Activated naive CD8-positive, alpha-beta T cell treated with anti-CD3 and anti-CD28 coated beads, Interleukin-2, amount 10 ng/mL, durations not matched to agents 7 days and 5 days (primary cell): ENCODE data around the gene TSPO. TPM values are rescaled to one million over a fixed set of nuclear protein-coding genes. Genes with fewer than 3 reads are reported as not detected.

Experiments used
- ATAC-seq: fragments of 150-1000 bp; cut with Tn5 transposase; one replicate; pipeline ENCODE4 v1.10.0; 2021; ENCODE audit warnings: low read depth, moderate library complexity
- POLR2A ChIA-PET: fragments of 350-600 bp; sonication (Branson Sonifier 250); formaldehyde crosslinking; loops from one replicate; lab custom pipeline; 2021; ENCODE audit warnings: antibody characterized with exemption; lab: Charles Lee
- DNase-seq: peaks from one replicate; pipeline ENCODE4 v3.0.0; 2021
- H3K27ac Mint-ChIP-seq: one replicate; pipeline ENCODE4 v1.8.0; 2022; ENCODE audit warnings: mild to moderate bottlenecking, mixed read lengths
- H3K27me3 Mint-ChIP-seq: one replicate; pipeline ENCODE4 v1.8.0; 2022; ENCODE audit warnings: mild to moderate bottlenecking, moderate library complexity, mixed read lengths
- H3K36me3 Mint-ChIP-seq: one replicate; pipeline ENCODE4 v1.8.0; 2021; ENCODE audit warnings: mild to moderate bottlenecking, mixed read lengths
- H3K4me1 Mint-ChIP-seq: one replicate; pipeline ENCODE4 v1.8.0; 2021; ENCODE audit warnings: mixed read lengths
- H3K4me3 Mint-ChIP-seq: one replicate; pipeline ENCODE4 v1.8.0; 2022; ENCODE audit warnings: mild to moderate bottlenecking, moderate library complexity, mixed read lengths
- H3K9me3 Mint-ChIP-seq: one replicate; pipeline ENCODE4 v1.8.0; 2021; ENCODE audit warnings: mixed read lengths
- total RNA-seq, 2 experiments: library from RNA; stranded (reverse); gene quantifications; one replicate each; pipeline ENCODE4 v1.2.3, GENCODE V29; 2021

Gene TSPO
- total RNA-seq, 2 experiments from 2014 or later: 107 to 116 TPM

GRCh38 chr22:43209523-43209890 is 58.1 kb downstream of the TSPO start:
- Mint-ChIP-seq H3K4me3 (no peak overlapping the region), H3K36me3 (no peaks in the 10 kb centered on the region), H3K9me3 (no peaks in the 10 kb centered on the region), H3K4me1 (peaks cover 5% of the 10 kb centered on the region), H3K27me3 (no peaks in the 10 kb centered on the region), H3K27ac (no peak overlapping the region)
- ATAC-seq (no peak), DNase-seq (no peak)
- POLR2A ChIA-PET: no interaction called here

DNA sequence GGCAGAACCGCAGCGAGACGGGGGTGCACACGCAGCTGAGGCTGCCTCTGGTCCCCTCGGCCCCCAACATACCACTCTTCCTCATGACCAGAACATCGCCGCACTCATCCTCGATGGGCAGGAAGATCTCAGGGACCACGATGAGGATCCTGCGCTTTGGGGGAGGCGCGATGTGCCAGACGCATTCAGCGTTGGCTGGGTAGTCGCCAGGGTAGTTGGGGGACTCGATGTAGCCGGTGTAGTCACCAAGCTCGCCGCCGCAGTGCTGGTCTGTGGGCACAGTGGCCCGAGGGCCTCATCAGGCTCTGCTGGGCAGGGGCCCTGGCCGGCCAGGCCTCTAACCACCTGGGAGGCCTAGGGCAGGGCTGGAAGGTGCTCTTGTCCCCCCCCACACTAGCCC is 58.6 kb downstream of the TSPO start:
- POLR2A ChIA-PET: no interaction called here
- Mint-ChIP-seq H3K4me1 (peaks cover 5% of the 10 kb centered on the region), H3K36me3 (no peaks in the 10 kb centered on the region), H3K4me3 (no peak overlapping the region), H3K27me3 (no peaks in the 10 kb centered on the region), H3K9me3 (no peaks in the 10 kb centered on the region), H3K27ac (no peak overlapping the region)
- DNase-seq (no peak), ATAC-seq (no peak)

DNA sequence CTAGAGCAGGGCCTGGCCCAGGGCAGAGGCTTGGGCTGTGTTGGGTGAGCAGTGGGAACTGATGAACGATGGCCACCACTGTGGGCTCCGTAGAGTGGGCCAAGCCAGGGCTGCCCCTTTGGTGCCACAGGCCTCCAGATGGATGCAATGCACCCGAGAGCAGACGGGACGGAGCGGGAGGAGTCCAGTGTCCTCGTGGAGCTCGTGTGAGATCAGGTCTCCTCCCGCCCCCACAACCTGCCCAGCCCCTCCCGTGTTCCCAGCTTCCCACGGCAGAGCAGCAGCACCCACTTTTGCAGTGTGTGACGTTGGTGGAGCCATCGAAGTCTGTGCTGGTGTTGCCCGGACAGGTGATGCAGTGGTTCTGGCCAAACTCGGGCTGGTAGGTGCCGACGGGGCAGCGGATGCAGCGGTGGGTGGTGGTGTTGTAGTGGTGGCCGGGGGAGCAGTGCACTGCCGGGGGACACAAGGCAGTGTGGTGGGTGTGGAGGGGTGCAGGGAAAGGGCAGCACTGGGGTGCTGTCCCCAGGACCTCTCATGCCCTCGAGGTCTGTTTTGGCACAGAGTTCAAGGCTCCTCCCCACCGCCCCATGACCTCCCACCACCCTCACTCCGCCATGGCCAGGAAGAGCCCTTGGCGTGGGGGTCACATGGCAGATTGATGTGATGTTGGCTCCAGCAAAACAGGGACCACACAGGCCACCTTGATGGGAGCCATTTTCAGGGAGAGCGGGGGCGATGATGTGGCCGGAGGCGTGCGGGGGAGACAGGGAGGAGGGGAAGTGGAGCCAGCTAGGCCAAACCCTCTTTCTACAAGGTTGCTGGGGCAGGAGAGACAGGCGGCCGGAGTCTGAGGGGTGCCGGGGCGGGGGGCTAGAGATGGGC is 59.5 kb downstream of the TSPO start:
- H3K9me3 Mint-ChIP-seq: no peaks in the 10 kb centered on the region

GRCh38 chr22:43211941-43212433 is 60.6 kb downstream of the TSPO start:
- POLR2A ChIA-PET: no interaction called here
- Mint-ChIP-seq H3K4me3 (no peak overlapping the region), H3K9me3 (no peaks in the 10 kb centered on the region), H3K27me3 (no peaks in the 10 kb centered on the region), H3K4me1 (no peaks in the 10 kb centered on the region), H3K27ac (no peak overlapping the region), H3K36me3 (no peaks in the 10 kb centered on the region)
- no peak for DNase-seq
- ATAC-seq: no peak

More for the DNA sequence above, 59.5 kb downstream of the TSPO start:
- Mint-ChIP-seq H3K4me1 (peaks cover 5% of the 10 kb centered on the region), H3K4me3 (no peak overlapping the region), H3K36me3 (no peaks in the 10 kb centered on the region), H3K27ac (no peak overlapping the region), H3K27me3 (no peaks in the 10 kb centered on the region)
- no peak for ATAC-seq
- DNase-seq: no peak
- POLR2A ChIA-PET: no interaction called here

GRCh38 chr22:43212434-43212952 is 61.1 kb downstream of the TSPO start:
- no peak for ATAC-seq
- no peaks in the 10 kb centered on the region for H3K36me3 Mint-ChIP-seq
- DNase-seq: no peak
- no peak overlapping the region for H3K4me3 Mint-ChIP-seq
- no peaks in the 10 kb centered on the region for H3K4me1 Mint-ChIP-seq
- POLR2A ChIA-PET: no interaction called here
- H3K9me3 Mint-ChIP-seq: no peaks in the 10 kb centered on the region
- no peaks in the 10 kb centered on the region for H3K27me3 Mint-ChIP-seq
- H3K27ac Mint-ChIP-seq: no peak overlapping the region

Other genes starting within 250 kb of the TSPO start
- gene PACSIN2, start 136.4 kb upstream of the TSPO start, total RNA-seq: 10 to 100 TPM; 33.6 to 35.8 TPM
- 10 to 100 TPM in 1 of 2 experiments, 1 to 10 TPM in 1; 9.1 to 10.7 TPM for gene TTLL1, start 62.2 kb upstream of the TSPO start, total RNA-seq
- gene BIK, start 40.8 kb upstream of the TSPO start, total RNA-seq: 1 to 10 TPM in 1 of 2 experiments, under 1 TPM in 1; 0.64 to 1.8 TPM
- gene MCAT, start 8.2 kb upstream of the TSPO start, total RNA-seq: 1 to 10 TPM; 8.1 to 9.5 TPM
- 10 to 100 TPM; 30.4 to 30.6 TPM for gene TTLL12, start 35.6 kb downstream of the TSPO start, total RNA-seq
- gene SCUBE1, start 191.8 kb downstream of the TSPO start, total RNA-seq: under 1 TPM; 0.03 to 0.20 TPM